DOHH2 (cell line): ENCODE measurements around the gene HSD17B14.

Source experiments
- H3F3A ChIP-seq: fragments of 200-600 bp; sonication (generic), shearing (Covaris generic); 2 replicates; pipeline ENCODE4 v1.6.0; 2016; ENCODE audit warnings: antibody characterized with exemption, mild to moderate bottlenecking; ENCODE audit not compliant: control insufficient read depth, insufficient read depth
- H3K27ac ChIP-seq: fragments of 200-600 bp; sonication (generic); 2 replicates; pipeline ENCODE4 v1.5.1; 2014; ENCODE audit warnings: low read depth, mild to moderate bottlenecking, low read length, moderate library complexity
- H3K27me3 ChIP-seq: fragments of 200-600 bp; sonication (generic); 2 replicates; pipeline ENCODE4 v1.6.1; 2014; ENCODE audit warnings: mild to moderate bottlenecking, low read length, mixed read lengths; ENCODE audit not compliant: control insufficient read depth
- H3K36me3 ChIP-seq: fragments of 200-600 bp; sonication (generic); 2 replicates; pipeline ENCODE4 v1.6.1; 2014; ENCODE audit warnings: mild to moderate bottlenecking, low read length, moderate library complexity, mixed read lengths; ENCODE audit not compliant: control insufficient read depth
- H3K4me1 ChIP-seq: fragments of 200-600 bp; sonication (generic); 2 replicates; pipeline ENCODE4 v1.6.1; 2014; ENCODE audit warnings: mild to moderate bottlenecking, low read length, mixed read lengths; ENCODE audit not compliant: control insufficient read depth
- H3K4me2 ChIP-seq: fragments of 200-600 bp; sonication (generic); 2 replicates; pipeline ENCODE4 v1.6.0; 2014; ENCODE audit warnings: mild to moderate bottlenecking, low read length, moderate library complexity
- H3K4me3 ChIP-seq: fragments of 200-600 bp; sonication (generic); 2 replicates; pipeline ENCODE4 v1.5.1; 2014; ENCODE audit warnings: mild to moderate bottlenecking, low read length, mixed read lengths
- H3K79me2 ChIP-seq: fragments of 200-600 bp; sonication (generic); 2 replicates; pipeline ENCODE4 v1.6.1; 2014; ENCODE audit warnings: mild to moderate bottlenecking, low read length, mixed read lengths; ENCODE audit not compliant: control insufficient read depth
- H3K9me2 ChIP-seq: fragments of 200-600 bp; sonication (generic); replicated peaks from 2 replicates; pipeline ENCODE4 v1.6.1; 2014; ENCODE audit warnings: mild to moderate bottlenecking, low read length, mixed read lengths; ENCODE audit not compliant: control insufficient read depth
- H3K9me3 ChIP-seq: fragments of 200-600 bp; sonication (generic); 2 replicates; pipeline ENCODE4 v1.6.1; 2014; ENCODE audit warnings: antibody characterized with exemption, low read length, mixed read lengths; ENCODE audit not compliant: control insufficient read depth, insufficient read depth
- H4K20me1 ChIP-seq: fragments of 200-600 bp; sonication (generic); 2 replicates; pipeline ENCODE4 v1.6.0; 2014; ENCODE audit warnings: low read depth, mild to moderate bottlenecking, antibody characterized with exemption, low read length, moderate library complexity; ENCODE audit not compliant: control insufficient read depth, insufficient read depth
- CTCF ChIP-seq: fragments of 200-600 bp; sonication (generic); IDR thresholded peaks from one replicate; pipeline ENCODE4 v1.5.1; 2014; ENCODE audit warnings: antibody characterized with exemption, mild to moderate bottlenecking, low read depth, low read length; ENCODE audit not compliant: poor library complexity, severe bottlenecking
- EZH2phosphoT487 ChIP-seq: fragments of 200-600 bp; sonication (generic); IDR thresholded peaks from 2 replicates; pipeline ENCODE4 v1.6.1; 2017; ENCODE audit warnings: borderline replicate concordance, mild to moderate bottlenecking, antibody characterized with exemption, low read length, moderate library complexity, mixed read lengths

HSD17B14 gene

GRCh38 chr19:48868114-48868886 is 32.0 kb upstream of the HSD17B14 start, which contains the start of gene PLEKHA4:
Gene PLEKHA4 (minus strand): TSS chr19:48868617. CDS start chr19:48867620, 997 bp downstream.
- Histone ChIP-seq H3K79me2 (peaks cover 11% of the 10 kb centered on the region), H3K4me2 (peak within 1 kb of the TSS; percentile 40), H3F3A (peaks cover 3% of the 10 kb centered on the region), H3K4me3 (peak within 1 kb of the TSS; percentile 31), H3K27me3 (no peaks in the 10 kb centered on the region), H3K36me3 (peaks cover 10% of the 10 kb centered on the region), H3K9me3 (no peaks in the 10 kb centered on the region), H4K20me1 (peaks cover 7% of the 10 kb centered on the region; the same call in 1 of the 2 replicates), H3K27ac (no peak within 1 kb of the TSS), H3K9me2 (no peaks in the 10 kb centered on the region), H3K4me1 (peaks cover 35% of the 10 kb centered on the region)
- TF ChIP-seq CTCF (no peak), EZH2phosphoT487 (no peak)

- Histone ChIP-seq H3K9me2 (no peaks in the 10 kb centered on the region), H3K9me3 (no peaks in the 10 kb centered on the region), H4K20me1 (0 out of 2 replicates have a peak, but pooled peaks cover 4% of the 10 kb centered on the region), H3K27me3 (no peaks in the 10 kb centered on the region), H3F3A (no peaks in the 10 kb centered on the region), H3K4me2 (peak overlapping the region; percentile 40), H3K27ac (no peak overlapping the region), H3K79me2 (peaks cover 5% of the 10 kb centered on the region), H3K36me3 (peaks cover 5% of the 10 kb centered on the region), H3K4me3 (peak overlapping the region; percentile 31; the same call in 1 of the 2 replicates), H3K4me1 (peaks cover 34% of the 10 kb centered on the region)
- TF ChIP-seq EZH2phosphoT487 = no peak
These were observed 31.4 kb upstream of the HSD17B14 start for GRCh38 chr19:48867746-48868113.

GRCh38 chr19:48867123-48867745 is 30.9 kb upstream of the HSD17B14 start:
- H3K36me3 ChIP-seq = no peaks in the 10 kb centered on the region
- H3K79me2 ChIP-seq = peaks cover under 1% of the 10 kb centered on the region
- no peak overlapping the region for H3K27ac ChIP-seq
- no peaks in the 10 kb centered on the region for H3K9me3 ChIP-seq
- peak overlapping the region; percentile 57; the same call in 1 of the 2 replicates for H3K4me2 ChIP-seq
- H3K4me3 ChIP-seq = no peak overlapping the region
- H3F3A ChIP-seq = no peaks in the 10 kb centered on the region
- H3K4me1 ChIP-seq = peaks cover 34% of the 10 kb centered on the region
- H3K27me3 ChIP-seq = no peaks in the 10 kb centered on the region
- H4K20me1 ChIP-seq = no peaks in the 10 kb centered on the region
- H3K9me2 ChIP-seq = no peaks in the 10 kb centered on the region
- TF ChIP-seq EZH2phosphoT487 = no peak
- no peak for TF ChIP-seq CTCF

- H3K9me2 ChIP-seq = no peaks in the 10 kb centered on the region
- no peaks in the 10 kb centered on the region for H3K79me2 ChIP-seq
- H3F3A ChIP-seq = no peaks in the 10 kb centered on the region
- H3K27me3 ChIP-seq = no peaks in the 10 kb centered on the region
- no peaks in the 10 kb centered on the region for H3K9me3 ChIP-seq
- no peaks in the 10 kb centered on the region for H4K20me1 ChIP-seq
- no peak overlapping the region for H3K27ac ChIP-seq
- H3K4me2 ChIP-seq = peak overlapping the region; percentile 57
- no peak for TF ChIP-seq CTCF
- no peak for TF ChIP-seq EZH2phosphoT487
- peaks cover 30% of the 10 kb centered on the region for H3K4me1 ChIP-seq
- H3K36me3 ChIP-seq = no peaks in the 10 kb centered on the region
- H3K4me3 ChIP-seq = no peak overlapping the region
These were observed 30.4 kb upstream of the HSD17B14 start for GRCh38 chr19:48866692-48867091.
